AG04450 (cell line): Measurements from ENCODE around the gene ZNF416. TPM values are rescaled to one million over a fixed set of nuclear protein-coding genes. Genes with fewer than 3 reads are reported as not detected.

ENCODE experiments used
- CTCF ChIA-PET: fragments of 300-600, 350-600 bp; formaldehyde crosslinking; extraction: SDS; loops from one replicate; lab custom pipeline; 2022; ENCODE audit warnings: antibody characterized with exemption, inconsistent platforms; lab: Charles Lee
- POLR2A ChIA-PET: fragments of 350-600 bp; formaldehyde crosslinking; extraction: SDS; loops from one replicate; lab custom pipeline; 2021; ENCODE audit warnings: antibody characterized with exemption, inconsistent platforms; lab: Yijun Ruan, JAX
- DNase-seq: peaks from one replicate; pipeline ENCODE4 v3.0.0-alpha.2; 2011; ENCODE audit warnings: low read depth, low spot score
- H3K27ac ChIP-seq: one replicate; pipeline ENCODE4 v1.5.1; 2012; ENCODE audit warnings: low read depth, low read length, control low read depth
- H3K27me3 ChIP-seq: one replicate; pipeline ENCODE4 v1.6.0; 2012; ENCODE audit warnings: low read length; ENCODE audit not compliant: control insufficient read depth, insufficient read depth
- H3K4me3 ChIP-seq: 2 replicates; pipeline ENCODE4 v1.5.1; 2011; ENCODE audit warnings: mild to moderate bottlenecking, low read depth, low read length, control low read depth
- H3K9me3 ChIP-seq: 2 replicates; pipeline ENCODE4 v1.5.1; 2012; ENCODE audit warnings: low read length; ENCODE audit not compliant: control insufficient read depth, insufficient read depth
- CTCF ChIP-seq: IDR thresholded peaks from 2 replicates; pipeline ENCODE4 v1.5.1; 2011; ENCODE audit warnings: low read depth, low read length, control low read depth, inconsistent platforms
- polyA plus RNA-seq: library from polyadenylated mRNA; depleted of rRNA; stranded (reverse); fragments of >200 nt; gene quantifications from 2 replicates; pipeline ENCODE4 v1.2.3, GENCODE V29; 2011; rRNA removed

The ZNF416 gene
- polyA plus RNA-seq, 1 experiment = 4.8 TPM

GRCh38 chr19:57546513-57546912 is 32.2 kb downstream of the ZNF416 start:
- POLR2A ChIA-PET = no interaction called here
- H3K27ac ChIP-seq = no peak overlapping the region
- no peak overlapping the region for H3K4me3 ChIP-seq
- no peak for TF ChIP-seq CTCF
- peaks cover 56% of the 10 kb centered on the region for H3K9me3 ChIP-seq
- no peak for DNase-seq
- no peaks in the 10 kb centered on the region for H3K27me3 ChIP-seq
- CTCF ChIA-PET = no interaction called here

- no peak for TF ChIP-seq CTCF
- ChIA-PET CTCF (no interaction called here), POLR2A (no interaction called here)
- no peak overlapping the region for H3K27ac ChIP-seq
- no peaks in the 10 kb centered on the region for H3K27me3 ChIP-seq
- no peak for DNase-seq
- peaks cover 74% of the 10 kb centered on the region for H3K9me3 ChIP-seq
- no peak overlapping the region for H3K4me3 ChIP-seq
These were observed 40.7 kb downstream of the ZNF416 start for GRCh38 chr19:57537953-57538547.

- ChIA-PET CTCF (no interaction called here), POLR2A (interaction anchor here (0.7 kb wide), 1 partner anchor 277 kb away, joined by 3 read pairs; no protein-coding TSS in a partner anchor)
- peak within 1 kb of the TSS; percentile 66 for H3K27ac ChIP-seq
These were observed 51.4 kb downstream of the ZNF416 start, which contains the start of gene ZNF549 for GRCh38 chr19:57527136-57527881. Gene ZNF549 (plus strand): TSS chr19:57527356. CDS start chr19:57527574, 218 bp downstream.

More at GRCh38 chr19:57527136-57527881, 51.4 kb downstream of the ZNF416 start, which contains the start of gene ZNF549:
- H3K9me3 ChIP-seq = peaks cover 6% of the 10 kb centered on the region
- no peaks in the 10 kb centered on the region for H3K27me3 ChIP-seq
- peak within 1 kb of the TSS; percentile 94 for H3K4me3 ChIP-seq
- no peak for TF ChIP-seq CTCF
- DNase-seq = peak; percentile 77

Other genes with a start within 250 kb of the ZNF416 start
- 7.1 and 7.8 TPM in 2 replicates for gene ZNF304, start 227.6 kb downstream of the ZNF416 start, polyA plus RNA-seq
- gene TRAPPC2B, start 215.4 kb downstream of the ZNF416 start, polyA plus RNA-seq = 16.5 and 19.6 TPM in 2 replicates
- gene ZNF547, start 215.4 kb downstream of the ZNF416 start, polyA plus RNA-seq = 3.3 and 3.7 TPM in 2 replicates
- 12.7 and 14.2 TPM in 2 replicates for gene ZNF548, start 189.1 kb downstream of the ZNF416 start, polyA plus RNA-seq
- gene ZNF17, start 167.8 kb downstream of the ZNF416 start, polyA plus RNA-seq = 5.7 and 6.4 TPM in 2 replicates
- 7.4 and 9.7 TPM in 2 replicates for gene ZNF749, start 143.6 kb downstream of the ZNF416 start, polyA plus RNA-seq
- 0.11 and 0.21 TPM in 2 replicates for gene VN1R1, start 121.8 kb downstream of the ZNF416 start, polyA plus RNA-seq
- gene ZNF772, start 101.3 kb downstream of the ZNF416 start, polyA plus RNA-seq = 6.6 and 6.8 TPM in 2 replicates
- 8.7 and 11.1 TPM in 2 replicates for gene ZNF419, start 91.2 kb downstream of the ZNF416 start, polyA plus RNA-seq
- 9.2 and 11.0 TPM in 2 replicates for gene ZNF773, start 79.0 kb downstream of the ZNF416 start, polyA plus RNA-seq
- 5.0 and 5.8 TPM in 2 replicates for gene ZNF549, start 51.6 kb downstream of the ZNF416 start, polyA plus RNA-seq
- 6.8 and 8.2 TPM in 2 replicates for gene ZNF550, start 19.0 kb downstream of the ZNF416 start, polyA plus RNA-seq
- gene ZIK1, start 5.2 kb upstream of the ZNF416 start, polyA plus RNA-seq = 4.3 and 4.5 TPM in 2 replicates
- gene ZNF530, start 21.0 kb upstream of the ZNF416 start, polyA plus RNA-seq = 1.3 and 1.5 TPM in 2 replicates
- 10.7 and 10.9 TPM in 2 replicates for gene ZNF134, start 35.3 kb upstream of the ZNF416 start, polyA plus RNA-seq
- 12.0 and 14.4 TPM in 2 replicates for gene ZNF211, start 54.3 kb upstream of the ZNF416 start, polyA plus RNA-seq
- gene ZSCAN4, start 90.0 kb upstream of the ZNF416 start, polyA plus RNA-seq = not detected in 2 replicates
- 3.7 TPM in 2 replicates for gene ZNF551, start 103.1 kb upstream of the ZNF416 start, polyA plus RNA-seq
- gene ZNF154, start 130.3 kb upstream of the ZNF416 start, polyA plus RNA-seq = 7.7 and 8.1 TPM in 2 replicates
- gene ZNF671, start 148.7 kb upstream of the ZNF416 start, polyA plus RNA-seq = 7.2 and 7.8 TPM in 2 replicates
- gene ZNF776, start 167.9 kb upstream of the ZNF416 start, polyA plus RNA-seq = 9.7 and 10.5 TPM in 2 replicates
- gene ZNF586, start 190.8 kb upstream of the ZNF416 start, polyA plus RNA-seq = 7.5 and 9.8 TPM in 2 replicates
- 2.8 and 2.9 TPM in 2 replicates for gene ZNF552, start 236.0 kb upstream of the ZNF416 start, polyA plus RNA-seq